ENCODE data around the gene AGAP1. TPM values are rescaled to one million over a fixed set of nuclear protein-coding genes. Genes with fewer than 3 reads are reported as not detected.

AGAP1 gene
- total RNA-seq, 1 donor from 2014 or later, result 39.0 TPM

DNA sequence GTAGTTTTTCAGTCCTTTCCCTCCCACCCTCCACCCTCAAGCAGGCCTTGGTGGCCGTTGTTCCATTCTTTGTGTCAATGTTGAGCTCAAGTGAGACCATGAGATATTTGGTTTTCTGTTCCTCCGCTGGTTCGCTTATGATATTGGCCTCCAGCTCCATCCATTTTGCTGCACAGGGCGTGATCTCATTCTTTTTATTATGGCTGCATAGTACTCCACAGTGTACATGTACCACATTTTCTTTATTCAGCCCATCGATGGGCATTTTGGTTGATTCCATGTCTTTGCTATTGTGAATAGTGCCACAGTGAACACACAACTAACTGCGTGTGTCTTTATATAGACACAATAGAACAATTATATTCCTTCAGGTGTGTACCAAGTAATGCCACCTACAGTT, 14.1 kb downstream of the AGAP1 start:
- Mint-ChIP-seq H3K4me1 (ENCODE audit: low read depth) (peaks cover 26% of the 10 kb centered on the region), H3K36me3 (ENCODE audit: low read depth) (no peaks in the 10 kb centered on the region), H3K9me3 (ENCODE audit: low read depth) (no peaks in the 10 kb centered on the region), H3K4me3 (ENCODE audit: unreplicated experiment) (no peak overlapping the region), H3K27me3 (ENCODE audit: low read depth) (no peaks in the 10 kb centered on the region), H3K27ac (ENCODE audit: unreplicated experiment) (no peak overlapping the region)
- TF ChIP-seq, protein P1, sequence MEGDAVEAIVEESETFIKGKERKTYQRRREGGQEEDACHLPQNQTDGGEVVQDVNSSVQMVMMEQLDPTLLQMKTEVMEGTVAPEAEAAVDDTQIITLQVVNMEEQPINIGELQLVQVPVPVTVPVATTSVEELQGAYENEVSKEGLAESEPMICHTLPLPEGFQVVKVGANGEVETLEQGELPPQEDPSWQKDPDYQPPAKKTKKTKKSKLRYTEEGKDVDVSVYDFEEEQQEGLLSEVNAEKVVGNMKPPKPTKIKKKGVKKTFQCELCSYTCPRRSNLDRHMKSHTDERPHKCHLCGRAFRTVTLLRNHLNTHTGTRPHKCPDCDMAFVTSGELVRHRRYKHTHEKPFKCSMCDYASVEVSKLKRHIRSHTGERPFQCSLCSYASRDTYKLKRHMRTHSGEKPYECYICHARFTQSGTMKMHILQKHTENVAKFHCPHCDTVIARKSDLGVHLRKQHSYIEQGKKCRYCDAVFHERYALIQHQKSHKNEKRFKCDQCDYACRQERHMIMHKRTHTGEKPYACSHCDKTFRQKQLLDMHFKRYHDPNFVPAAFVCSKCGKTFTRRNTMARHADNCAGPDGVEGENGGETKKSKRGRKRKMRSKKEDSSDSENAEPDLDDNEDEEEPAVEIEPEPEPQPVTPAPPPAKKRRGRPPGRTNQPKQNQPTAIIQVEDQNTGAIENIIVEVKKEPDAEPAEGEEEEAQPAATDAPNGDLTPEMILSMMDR (IDR thresholded peaks at IDR 0.05), result no peak
- no peak for DNase-seq (ENCODE audit: low spot score)

DNA sequence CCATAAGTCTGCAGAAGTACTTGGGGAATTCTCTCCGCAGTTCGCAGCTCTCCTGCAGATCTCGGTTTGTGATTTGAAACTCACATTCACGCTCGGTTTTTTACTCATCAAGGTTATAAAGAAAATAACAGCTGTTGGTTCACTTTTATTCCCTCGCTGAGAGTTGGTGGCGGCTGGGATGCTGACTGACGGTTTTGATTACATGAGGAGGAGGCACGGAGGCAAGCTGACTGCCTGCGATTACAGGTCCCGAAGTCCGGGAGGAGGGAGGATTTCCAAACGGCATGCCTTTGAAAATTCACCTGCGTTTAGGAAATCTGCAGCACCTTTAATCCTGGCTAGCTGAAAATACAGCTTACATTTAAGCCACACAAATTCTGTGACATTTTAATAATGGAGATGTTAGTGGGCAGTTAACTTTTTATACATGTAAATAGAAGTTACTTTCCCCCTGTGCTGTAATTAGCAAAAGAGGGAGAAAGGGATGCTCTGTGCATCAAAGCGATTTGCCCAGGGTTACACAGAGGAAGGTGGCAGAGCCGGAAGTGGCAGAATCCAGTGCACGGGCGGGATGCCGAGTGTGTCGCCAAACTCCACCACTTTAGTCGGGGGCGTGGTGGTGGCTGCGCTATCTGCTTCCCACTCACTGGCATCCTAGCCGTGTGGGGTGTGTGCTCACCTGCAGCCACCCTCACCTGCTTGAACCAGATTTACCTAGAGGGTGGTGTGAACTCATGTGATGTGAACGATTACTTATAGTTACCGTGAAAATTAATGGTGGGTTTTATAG, 14.7 kb downstream of the AGAP1 start:
- no peaks in the 10 kb centered on the region for H3K36me3 Mint-ChIP-seq (ENCODE audit: low read depth)
- TF ChIP-seq, protein P1 (IDR thresholded peaks at IDR 0.05), result no peak
- peaks cover 28% of the 10 kb centered on the region for H3K4me1 Mint-ChIP-seq (ENCODE audit: low read depth)
- no peak overlapping the region for H3K27ac Mint-ChIP-seq (ENCODE audit: unreplicated experiment)
- DNase-seq (ENCODE audit: low spot score), result no peak
- no peaks in the 10 kb centered on the region for H3K9me3 Mint-ChIP-seq (ENCODE audit: low read depth)
- no peak overlapping the region for H3K4me3 Mint-ChIP-seq (ENCODE audit: unreplicated experiment)
- no peaks in the 10 kb centered on the region for H3K27me3 Mint-ChIP-seq (ENCODE audit: low read depth)

DNA sequence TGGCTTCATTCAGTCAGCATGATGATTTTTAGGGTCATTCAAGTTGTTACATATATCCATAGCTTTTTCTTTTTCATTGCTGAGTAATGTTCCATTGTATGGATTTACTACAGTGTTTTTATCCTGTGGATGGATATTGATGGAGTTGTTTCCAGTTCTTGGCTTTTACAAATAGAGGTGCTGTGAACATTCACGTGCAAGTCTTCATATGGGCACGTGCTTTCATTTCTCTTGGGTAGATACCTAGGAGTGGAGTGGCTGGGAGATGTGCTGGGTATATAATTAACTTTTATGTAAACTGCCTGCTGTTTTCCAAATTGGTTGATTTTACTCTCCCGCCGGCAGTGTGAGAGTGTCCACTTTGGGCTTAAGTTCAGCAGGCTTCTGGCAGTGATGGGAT, 16.5 kb downstream of the AGAP1 start:
- TF ChIP-seq, protein P1 (IDR thresholded peaks at IDR 0.05), result no peak
- no peak overlapping the region for H3K27ac Mint-ChIP-seq (ENCODE audit: unreplicated experiment)
- H3K4me1 Mint-ChIP-seq (ENCODE audit: low read depth), result peaks cover 24% of the 10 kb centered on the region
- no peaks in the 10 kb centered on the region for H3K27me3 Mint-ChIP-seq (ENCODE audit: low read depth)
- DNase-seq (ENCODE audit: low spot score), result no peak
- no peaks in the 10 kb centered on the region for H3K36me3 Mint-ChIP-seq (ENCODE audit: low read depth)
- no peak overlapping the region for H3K4me3 Mint-ChIP-seq (ENCODE audit: unreplicated experiment)
- no peaks in the 10 kb centered on the region for H3K9me3 Mint-ChIP-seq (ENCODE audit: low read depth)

DNA sequence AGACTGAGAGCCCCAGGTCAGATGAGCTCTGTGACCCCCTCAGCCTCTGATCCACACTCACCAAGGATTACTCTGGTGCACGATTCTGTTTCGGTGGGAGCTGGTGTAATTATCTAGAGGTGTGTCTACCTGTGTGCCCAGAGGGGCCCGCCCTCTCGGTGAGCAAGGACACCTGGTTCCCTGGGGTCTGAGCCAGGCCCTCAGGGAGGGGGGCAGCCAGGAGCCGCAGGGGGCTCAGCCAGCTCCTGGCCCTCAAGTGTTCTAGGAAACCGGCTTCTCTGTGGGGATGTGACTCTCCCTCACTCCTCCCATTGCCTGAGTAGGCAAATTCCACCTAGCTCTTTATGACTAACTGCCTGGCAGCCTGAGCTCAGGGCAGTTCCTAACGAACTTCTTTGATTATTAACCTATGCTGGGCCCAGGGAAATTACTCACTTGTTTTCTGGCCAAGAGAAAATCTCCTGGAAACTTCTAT, 17.4 kb downstream of the AGAP1 start:
- H3K27ac Mint-ChIP-seq (ENCODE audit: unreplicated experiment), result peak overlapping the region; percentile 29
- no peaks in the 10 kb centered on the region for H3K27me3 Mint-ChIP-seq (ENCODE audit: low read depth)
- H3K4me3 Mint-ChIP-seq (ENCODE audit: unreplicated experiment), result no peak overlapping the region
- no peak for DNase-seq (ENCODE audit: low spot score)
- H3K9me3 Mint-ChIP-seq (ENCODE audit: low read depth), result no peaks in the 10 kb centered on the region
- H3K4me1 Mint-ChIP-seq (ENCODE audit: low read depth), result peaks cover 22% of the 10 kb centered on the region
- no peaks in the 10 kb centered on the region for H3K36me3 Mint-ChIP-seq (ENCODE audit: low read depth)
- TF ChIP-seq, protein P1 (IDR thresholded peaks at IDR 0.05), result no peak

DNA sequence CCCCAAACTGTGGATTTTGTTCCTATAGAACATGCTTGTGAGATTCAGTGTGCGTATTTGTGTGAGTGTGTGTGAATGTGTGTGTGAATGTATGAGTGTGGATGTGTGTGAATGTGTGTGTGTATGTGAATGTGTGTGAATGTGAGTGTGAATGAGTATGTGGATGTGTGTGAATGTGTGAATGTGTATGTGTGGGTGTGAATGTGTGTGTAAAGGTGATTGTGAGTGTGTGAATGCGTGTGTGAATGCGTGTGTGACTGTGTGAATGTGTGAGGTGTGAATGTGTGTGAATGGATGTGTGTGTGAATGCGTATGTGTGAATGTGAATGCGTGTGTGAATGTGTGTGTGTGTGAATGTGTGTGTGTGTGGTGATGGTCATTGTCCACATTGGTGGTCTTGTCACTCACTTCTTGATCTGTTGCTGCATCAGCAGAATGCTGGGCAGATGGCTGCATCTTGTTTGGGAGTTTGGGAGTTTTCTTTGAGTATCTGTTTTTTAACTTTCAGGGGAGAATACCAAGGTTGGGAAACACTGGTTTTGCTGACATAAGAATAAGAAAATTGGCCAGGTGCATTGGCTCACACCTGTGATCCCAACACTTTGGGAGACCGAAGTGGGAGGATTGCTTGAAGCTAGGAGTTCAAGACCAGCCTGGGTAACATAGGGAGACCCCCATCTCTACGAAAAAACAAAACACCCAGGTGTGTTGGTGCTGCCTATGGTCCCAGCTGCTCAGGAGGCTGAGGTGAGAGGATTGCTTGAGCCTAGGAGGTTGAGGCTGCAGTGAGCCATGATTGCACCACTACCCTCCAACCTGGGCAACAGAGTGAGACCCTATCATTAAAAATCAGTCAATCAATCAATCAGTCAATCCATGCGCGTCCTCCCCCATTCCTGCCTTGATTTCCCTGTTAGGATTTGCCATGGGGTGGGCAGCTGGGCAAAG, 18.2 kb downstream of the AGAP1 start:
- Mint-ChIP-seq H3K9me3 (ENCODE audit: low read depth) (no peaks in the 10 kb centered on the region), H3K4me1 (ENCODE audit: low read depth) (peaks cover 15% of the 10 kb centered on the region), H3K27me3 (ENCODE audit: low read depth) (no peaks in the 10 kb centered on the region), H3K27ac (ENCODE audit: unreplicated experiment) (peak overlapping the region; percentile 42), H3K36me3 (ENCODE audit: low read depth) (no peaks in the 10 kb centered on the region), H3K4me3 (ENCODE audit: unreplicated experiment) (no peak overlapping the region)
- TF ChIP-seq, protein P1 (IDR thresholded peaks at IDR 0.05), result no peak
- no peak for DNase-seq (ENCODE audit: low spot score)
